ENCODE results near the gene BCAR3.
A peak's percentile ranks its signal among the peaks of the same experiment; 100 is the strongest.

The BCAR3 gene

GRCh38 chr1:93717640-93718039, 36.0 kb upstream of the BCAR3 start:
- no peak overlapping the region for H3K9ac ChIP-seq (ENCODE audit: low read length in 5 of 5)
- peaks cover 0 to 6% (median 4%) of the 10 kb centered on the region in 5 donors for H3K9me3 ChIP-seq (ENCODE audit: control insufficient read depth in 5 of 5, low read length in 5 of 5)
- no peak overlapping the region for H3K4me3 ChIP-seq (ENCODE audit: low read depth in 1 of 5, low read length in 5 of 5)
- H3K27ac ChIP-seq (ENCODE audit: low read depth, low read length): no peak overlapping the region
- no peaks in the 10 kb centered on the region for H3K27me3 ChIP-seq (ENCODE audit: control insufficient read depth in 5 of 5, insufficient read depth in 4 of 5, low read length in 5 of 5)
- peaks cover 4 to 19% (median 12%) of the 10 kb centered on the region in 5 donors for H3K4me1 ChIP-seq (ENCODE audit: control insufficient read depth in 5 of 5, insufficient read depth in 5 of 5, low read length in 5 of 5)
- H3K36me3 ChIP-seq (ENCODE audit: control insufficient read depth in 5 of 5, insufficient read depth in 5 of 5, low read length in 5 of 5): no peaks in the 10 kb centered on the region

GRCh38 chr1:93716941-93717368, 35.3 kb upstream of the BCAR3 start:
- Histone ChIP-seq H3K4me1 (ENCODE audit: control insufficient read depth in 5 of 5, insufficient read depth in 5 of 5, low read length in 5 of 5) (peaks cover 0 to 14% (median 6%) of the 10 kb centered on the region in 5 donors), H3K9me3 (ENCODE audit: control insufficient read depth in 5 of 5, low read length in 5 of 5) (peaks cover 0 to 6% (median 4%) of the 10 kb centered on the region in 5 donors), H3K27me3 (ENCODE audit: control insufficient read depth in 5 of 5, insufficient read depth in 4 of 5, low read length in 5 of 5) (no peaks in the 10 kb centered on the region), H3K9ac (ENCODE audit: low read length in 5 of 5) (no peak overlapping the region), H3K27ac (ENCODE audit: low read depth, low read length) (no peak overlapping the region), H3K36me3 (ENCODE audit: control insufficient read depth in 5 of 5, insufficient read depth in 5 of 5, low read length in 5 of 5) (no peaks in the 10 kb centered on the region), H3K4me3 (ENCODE audit: low read depth in 1 of 5, low read length in 5 of 5) (no peak overlapping the region)

GRCh38 chr1:93716163-93716562, 34.5 kb upstream of the BCAR3 start:
- Histone ChIP-seq H3K4me1 (ENCODE audit: control insufficient read depth in 5 of 5, insufficient read depth in 5 of 5, low read length in 5 of 5) (peaks cover 0 to 7% (median 0%) of the 10 kb centered on the region in 5 donors), H3K27ac (ENCODE audit: low read depth, low read length) (no peak overlapping the region), H3K27me3 (ENCODE audit: control insufficient read depth in 5 of 5, insufficient read depth in 4 of 5, low read length in 5 of 5) (no peaks in the 10 kb centered on the region), H3K36me3 (ENCODE audit: control insufficient read depth in 5 of 5, insufficient read depth in 5 of 5, low read length in 5 of 5) (no peaks in the 10 kb centered on the region), H3K9me3 (ENCODE audit: control insufficient read depth in 5 of 5, low read length in 5 of 5) (peaks cover 0 to 6% (median 4%) of the 10 kb centered on the region in 5 donors), H3K4me3 (ENCODE audit: low read depth in 1 of 5, low read length in 5 of 5) (no peak overlapping the region), H3K9ac (ENCODE audit: low read length in 5 of 5) (no peak overlapping the region)

- H3K27ac ChIP-seq (ENCODE audit: low read depth, low read length): no peak overlapping the region
- H3K9ac ChIP-seq (ENCODE audit: low read length in 5 of 5): no peak overlapping the region
- H3K27me3 ChIP-seq (ENCODE audit: control insufficient read depth in 5 of 5, insufficient read depth in 4 of 5, low read length in 5 of 5): no peaks in the 10 kb centered on the region
- peaks cover 0 to 6% (median 4%) of the 10 kb centered on the region in 5 donors for H3K9me3 ChIP-seq (ENCODE audit: control insufficient read depth in 5 of 5, low read length in 5 of 5)
- H3K4me3 ChIP-seq (ENCODE audit: low read depth in 1 of 5, low read length in 5 of 5): no peak overlapping the region
- H3K4me1 ChIP-seq (ENCODE audit: control insufficient read depth in 5 of 5, insufficient read depth in 5 of 5, low read length in 5 of 5): peaks cover 0 to 5% (median 0%) of the 10 kb centered on the region in 5 donors
- no peaks in the 10 kb centered on the region for H3K36me3 ChIP-seq (ENCODE audit: control insufficient read depth in 5 of 5, insufficient read depth in 5 of 5, low read length in 5 of 5)
Measured at GRCh38 chr1:93715529-93716126, 34.0 kb upstream of the BCAR3 start.

- H3K9ac ChIP-seq (ENCODE audit: low read length in 5 of 5): no peak overlapping the region
- H3K27me3 ChIP-seq (ENCODE audit: control insufficient read depth in 5 of 5, insufficient read depth in 4 of 5, low read length in 5 of 5): no peaks in the 10 kb centered on the region
- peaks cover 0 to 5% (median 1%) of the 10 kb centered on the region in 5 donors for H3K4me1 ChIP-seq (ENCODE audit: control insufficient read depth in 5 of 5, insufficient read depth in 5 of 5, low read length in 5 of 5)
- H3K4me3 ChIP-seq (ENCODE audit: low read depth in 1 of 5, low read length in 5 of 5): no peak overlapping the region
- H3K9me3 ChIP-seq (ENCODE audit: control insufficient read depth in 5 of 5, low read length in 5 of 5): peaks cover 0 to 6% (median 4%) of the 10 kb centered on the region in 5 donors
- no peaks in the 10 kb centered on the region for H3K36me3 ChIP-seq (ENCODE audit: control insufficient read depth in 5 of 5, insufficient read depth in 5 of 5, low read length in 5 of 5)
- no peak overlapping the region for H3K27ac ChIP-seq (ENCODE audit: low read depth, low read length)
Measured at GRCh38 chr1:93714356-93714755, 32.7 kb upstream of the BCAR3 start.

GRCh38 chr1:93713341-93713740, 31.7 kb upstream of the BCAR3 start:
- no peaks in the 10 kb centered on the region for H3K27me3 ChIP-seq (ENCODE audit: control insufficient read depth in 5 of 5, insufficient read depth in 4 of 5, low read length in 5 of 5)
- H3K36me3 ChIP-seq (ENCODE audit: control insufficient read depth in 5 of 5, insufficient read depth in 5 of 5, low read length in 5 of 5): no peaks in the 10 kb centered on the region
- H3K27ac ChIP-seq (ENCODE audit: low read depth, low read length): no peak overlapping the region
- H3K4me1 ChIP-seq (ENCODE audit: control insufficient read depth in 5 of 5, insufficient read depth in 5 of 5, low read length in 5 of 5): peaks cover 3 to 13% (median 10%) of the 10 kb centered on the region in 5 donors
- H3K4me3 ChIP-seq (ENCODE audit: low read depth in 1 of 5, low read length in 5 of 5): no peak overlapping the region
- peaks cover 0 to 6% (median 4%) of the 10 kb centered on the region in 5 donors for H3K9me3 ChIP-seq (ENCODE audit: control insufficient read depth in 5 of 5, low read length in 5 of 5)
- no peak overlapping the region for H3K9ac ChIP-seq (ENCODE audit: low read length in 5 of 5)

DNA sequence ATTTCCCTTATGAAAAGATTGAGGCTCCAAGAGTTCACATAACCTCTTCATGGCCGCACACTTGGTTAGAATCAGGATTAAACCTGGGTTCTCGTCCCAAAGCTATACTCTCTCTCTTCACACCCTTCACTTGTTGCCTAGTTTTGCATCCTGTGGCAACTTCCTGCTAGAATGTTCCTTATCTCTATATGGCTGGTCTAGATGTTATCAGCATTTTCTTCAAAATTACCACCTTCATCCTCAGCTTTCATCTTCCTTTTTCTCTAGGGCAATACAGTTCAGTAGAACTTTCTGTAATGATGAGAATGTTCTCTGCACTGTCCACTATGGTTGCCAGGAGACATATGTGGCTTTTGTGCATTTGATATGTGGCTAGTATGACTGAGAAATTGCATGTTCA, 31.1 kb upstream of the BCAR3 start:
- peaks cover 3 to 18% (median 10%) of the 10 kb centered on the region in 5 donors for H3K4me1 ChIP-seq (ENCODE audit: control insufficient read depth in 5 of 5, insufficient read depth in 5 of 5, low read length in 5 of 5)

DNA sequence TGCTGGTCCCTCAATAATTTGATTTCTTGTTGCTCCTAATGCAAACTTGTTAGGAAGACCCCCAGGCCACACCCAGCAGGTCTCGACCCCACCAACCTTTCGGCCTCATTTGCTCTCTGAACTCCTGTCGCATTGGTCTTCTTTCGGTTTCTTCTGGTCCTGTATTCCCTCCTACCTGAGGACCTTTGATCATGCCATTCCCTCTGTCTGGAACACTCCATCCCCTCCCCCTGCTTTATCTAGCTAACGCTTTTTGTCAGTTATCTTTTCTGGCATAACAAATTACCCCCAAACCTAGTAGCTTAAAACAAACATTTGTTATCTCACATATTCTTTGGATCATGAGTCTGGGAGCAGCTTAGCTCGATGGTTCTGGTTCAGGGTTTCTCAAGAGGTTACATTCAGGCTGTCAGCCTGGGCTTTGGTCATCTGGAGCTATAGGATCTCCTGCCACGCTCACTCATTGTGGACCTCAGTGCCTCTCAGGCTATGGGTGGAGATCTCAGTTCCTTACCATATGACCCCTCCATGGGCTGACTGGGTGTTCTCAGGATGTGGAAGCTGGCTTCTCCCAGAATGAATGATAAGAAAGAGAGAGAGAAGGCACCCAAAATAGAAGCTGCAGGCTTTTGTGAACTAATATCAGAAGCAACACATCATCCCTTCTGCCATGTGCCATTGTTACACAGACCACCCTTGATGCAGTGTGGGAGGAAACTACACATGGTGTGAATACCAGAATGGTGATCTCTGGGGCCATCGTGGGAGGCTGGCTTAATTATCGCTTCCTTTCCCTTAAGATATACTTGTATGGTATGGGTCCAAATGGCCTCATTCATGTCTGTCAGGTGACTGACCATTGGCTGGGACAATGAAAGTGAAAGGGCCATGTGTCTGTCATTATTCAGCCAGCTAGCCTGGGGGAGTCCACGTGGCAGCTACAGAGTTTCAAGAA, 29.1 kb upstream of the BCAR3 start:
- no peak overlapping the region for H3K27ac ChIP-seq (ENCODE audit: low read depth, low read length)
- peaks cover 3 to 18% (median 10%) of the 10 kb centered on the region in 5 donors for H3K4me1 ChIP-seq (ENCODE audit: control insufficient read depth in 5 of 5, insufficient read depth in 5 of 5, low read length in 5 of 5)
- no peak overlapping the region for H3K4me3 ChIP-seq (ENCODE audit: low read depth in 1 of 5, low read length in 5 of 5)
- no peak overlapping the region for H3K9ac ChIP-seq (ENCODE audit: low read length in 5 of 5)
- no peaks in the 10 kb centered on the region for H3K27me3 ChIP-seq (ENCODE audit: control insufficient read depth in 5 of 5, insufficient read depth in 4 of 5, low read length in 5 of 5)
- no peaks in the 10 kb centered on the region for H3K36me3 ChIP-seq (ENCODE audit: control insufficient read depth in 5 of 5, insufficient read depth in 5 of 5, low read length in 5 of 5)
- no peaks in the 10 kb centered on the region for H3K9me3 ChIP-seq (ENCODE audit: control insufficient read depth in 5 of 5, low read length in 5 of 5)

More for the DNA sequence above, 31.1 kb upstream of the BCAR3 start:
- no peaks in the 10 kb centered on the region for H3K36me3 ChIP-seq (ENCODE audit: control insufficient read depth in 5 of 5, insufficient read depth in 5 of 5, low read length in 5 of 5)
- H3K27me3 ChIP-seq (ENCODE audit: control insufficient read depth in 5 of 5, insufficient read depth in 4 of 5, low read length in 5 of 5): no peaks in the 10 kb centered on the region
- no peak overlapping the region for H3K9ac ChIP-seq (ENCODE audit: low read length in 5 of 5)
- peaks cover 0 to 6% (median 4%) of the 10 kb centered on the region in 5 donors for H3K9me3 ChIP-seq (ENCODE audit: control insufficient read depth in 5 of 5, low read length in 5 of 5)
- H3K4me3 ChIP-seq (ENCODE audit: low read depth in 1 of 5, low read length in 5 of 5): no peak overlapping the region
- no peak overlapping the region for H3K27ac ChIP-seq (ENCODE audit: low read depth, low read length)

DNA sequence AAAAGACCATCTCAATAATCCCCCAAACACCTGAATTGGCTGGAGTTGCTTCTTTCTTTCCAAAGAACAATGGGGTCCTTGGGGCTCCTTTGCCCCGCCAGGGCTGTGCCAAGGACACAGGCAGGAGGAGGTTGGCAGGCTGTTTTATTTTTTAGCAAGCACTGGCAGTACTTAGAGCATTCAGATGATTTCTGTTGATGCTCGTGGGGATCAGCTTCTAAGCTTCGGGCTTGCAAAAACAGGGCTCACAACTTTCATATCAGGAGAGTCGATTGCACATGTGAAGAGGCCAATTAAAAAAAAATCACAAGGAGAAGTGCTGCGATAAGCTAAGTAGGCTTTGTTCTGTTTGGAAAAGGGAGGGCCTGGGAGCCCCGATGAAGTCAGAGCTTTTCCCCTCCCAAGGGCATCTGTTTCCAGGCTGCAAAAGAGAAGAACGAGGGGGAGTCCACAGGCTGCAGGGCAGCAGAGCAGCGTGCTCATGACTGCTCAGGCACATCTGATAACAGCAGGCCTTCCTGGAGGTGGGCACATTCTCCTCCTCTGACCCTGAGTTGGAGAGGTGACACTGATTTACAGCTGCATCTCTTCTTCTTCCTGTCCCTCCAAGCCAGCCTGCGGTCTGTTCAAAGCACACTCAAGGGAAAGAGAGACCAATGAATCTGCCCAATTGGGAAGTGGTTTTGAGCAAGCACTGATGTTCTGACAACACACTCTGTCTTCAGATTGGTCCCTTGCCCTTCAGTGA, 27.3 kb upstream of the BCAR3 start:
- Histone ChIP-seq H3K9ac (ENCODE audit: low read length in 5 of 5) (peak overlapping the region in 1 of 5 donors; percentile 20), H3K4me3 (ENCODE audit: low read depth in 1 of 5, low read length in 5 of 5) (no peak overlapping the region), H3K36me3 (ENCODE audit: control insufficient read depth in 5 of 5, insufficient read depth in 5 of 5, low read length in 5 of 5) (no peaks in the 10 kb centered on the region), H3K27ac (ENCODE audit: low read depth, low read length) (peak overlapping the region; percentile 28), H3K9me3 (ENCODE audit: control insufficient read depth in 5 of 5, low read length in 5 of 5) (no peaks in the 10 kb centered on the region), H3K4me1 (ENCODE audit: control insufficient read depth in 5 of 5, insufficient read depth in 5 of 5, low read length in 5 of 5) (peaks cover 3 to 26% (median 10%) of the 10 kb centered on the region in 5 donors), H3K27me3 (ENCODE audit: control insufficient read depth in 5 of 5, insufficient read depth in 4 of 5, low read length in 5 of 5) (no peaks in the 10 kb centered on the region)

Data from subcutaneous abdominal adipose tissue (tissue), 5 donors.